Measurements from ENCODE around the gene F13A1. TPM values are rescaled to one million over a fixed set of nuclear protein-coding genes. Genes with fewer than 3 reads are reported as not detected.

The F13A1 gene
- polyA plus RNA-seq, 1 of the 3 experiments (the other 2 are of a cell fraction), result not detected

DNA sequence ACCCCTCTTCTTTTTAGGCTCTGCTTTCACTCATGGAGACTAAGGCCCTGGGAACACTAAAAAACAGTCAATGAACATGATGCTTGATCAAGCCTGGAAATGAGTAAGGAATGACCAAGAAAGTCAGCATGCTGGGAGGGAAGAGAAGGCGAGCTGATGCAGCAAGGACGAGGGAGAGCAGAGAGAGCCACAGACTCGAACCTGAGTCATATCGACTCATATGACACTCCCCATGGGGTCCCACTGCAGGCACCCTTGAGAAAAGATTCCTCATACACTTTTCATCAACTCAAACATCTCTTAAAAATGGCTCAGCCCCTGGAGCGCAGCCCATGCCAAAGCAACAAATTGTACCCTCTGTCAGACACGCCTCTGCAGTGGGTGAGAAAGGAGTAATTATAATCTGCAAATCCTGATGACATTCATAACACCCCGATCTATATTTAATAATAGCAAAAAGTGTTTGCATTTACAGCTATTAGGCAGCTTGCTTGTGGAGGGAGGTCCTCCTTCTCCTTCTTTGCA is 127.2 kb downstream of the F13A1 start:
- Histone ChIP-seq H3K27me3 (ENCODE audit: insufficient read depth) (no peaks in the 10 kb centered on the region), H3K27ac (ENCODE audit: low read depth in 2 of 2, low read length in 1 of 2) (no peak overlapping the region), H3K36me3 (replicated peaks in 1 of 2; ENCODE audit: control insufficient read depth in 1 of 2, insufficient read depth in 2 of 2, low read length in 1 of 2) (no peaks in the 10 kb centered on the region), H3K9me2 (no peaks in the 10 kb centered on the region), H3K79me2 (ENCODE audit: insufficient read depth) (no peaks in the 10 kb centered on the region), H3K4me3 (ENCODE audit: low read depth in 2 of 2, low read length in 1 of 2) (no peak overlapping the region), H3K9ac (no peak overlapping the region), H3F3A (replicated peaks; ENCODE audit: insufficient read depth) (no peaks in the 10 kb centered on the region), H3K9me3 (no peaks in the 10 kb centered on the region), H3K4me1 (ENCODE audit: control insufficient read depth in 1 of 2, insufficient read depth in 2 of 2, low read depth in 1 of 2, low read length in 1 of 2) (no peaks in the 10 kb centered on the region), H3K4me2 (no peak overlapping the region), H2AFZ (ENCODE audit: low read depth) (no peak overlapping the region), H4K20me1 (ENCODE audit: insufficient read depth) (no peaks in the 10 kb centered on the region)
- TF ChIP-seq TEAD4 (IDR thresholded peaks at IDR 0.05; ENCODE audit: borderline replicate concordance, insufficient read depth) (no peak), RAD21 (IDR thresholded peaks at IDR 0.05; ENCODE audit: low read length) (no peak), POLR2AphosphoS5 (IDR thresholded peaks at IDR 0.05; ENCODE audit: low read depth, low read length) (no peak), FOXM1 (IDR thresholded peaks at IDR 0.05; ENCODE audit: low read depth) (no peak), FOSL2 (IDR thresholded peaks at IDR 0.05; ENCODE audit: borderline replicate concordance, low read depth) (no peak), TAF1 (IDR thresholded peaks at IDR 0.05; ENCODE audit: borderline replicate concordance, low read depth, low read length) (no peak), IRF3 (IDR thresholded peaks at IDR 0.05; ENCODE audit: low read depth, low read length) (no peak), GABPA (IDR thresholded peaks at IDR 0.05; ENCODE audit: low read depth) (no peak), SIN3A (IDR thresholded peaks at IDR 0.05; ENCODE audit: borderline replicate concordance, low read depth, low read length) (no peak), FOXJ3 (CRISPR knock-in tag; IDR thresholded peaks at IDR 0.05) (no peak), REST (IDR thresholded peaks at IDR 0.05; ENCODE audit: low read depth, low read length) (no peak)
- TF ChIP-seq, protein P1, sequence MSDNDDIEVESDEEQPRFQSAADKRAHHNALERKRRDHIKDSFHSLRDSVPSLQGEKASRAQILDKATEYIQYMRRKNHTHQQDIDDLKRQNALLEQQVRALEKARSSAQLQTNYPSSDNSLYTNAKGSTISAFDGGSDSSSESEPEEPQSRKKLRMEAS (IDR thresholded peaks at IDR 0.05; ENCODE audit: low read depth), result no peak
- ChIA-PET CTCF (no interaction called here), POLR2A (no interaction called here)
- 8% methylated on average over 7 of the region's 7 CpGs for WGBS (ENCODE audit: low lambda C conversion rate)
- no peak for DNase-seq

GRCh38 chr6:6191909-6192308 is 128.6 kb downstream of the F13A1 start:
- 0% methylated on average over 1 of the region's 1 CpG for WGBS (ENCODE audit: low lambda C conversion rate)
- Histone ChIP-seq H3K27me3 (ENCODE audit: insufficient read depth) (no peaks in the 10 kb centered on the region), H3K27ac (ENCODE audit: low read depth in 2 of 2, low read length in 1 of 2) (no peak overlapping the region), H3K4me3 (ENCODE audit: low read depth in 2 of 2, low read length in 1 of 2) (no peak overlapping the region), H3K9me2 (no peaks in the 10 kb centered on the region), H3K9me3 (no peaks in the 10 kb centered on the region), H3F3A (replicated peaks; ENCODE audit: insufficient read depth) (no peaks in the 10 kb centered on the region), H3K36me3 (replicated peaks in 1 of 2; ENCODE audit: control insufficient read depth in 1 of 2, insufficient read depth in 2 of 2, low read length in 1 of 2) (no peaks in the 10 kb centered on the region), H3K79me2 (ENCODE audit: insufficient read depth) (no peaks in the 10 kb centered on the region), H2AFZ (ENCODE audit: low read depth) (no peak overlapping the region), H3K4me1 (ENCODE audit: control insufficient read depth in 1 of 2, insufficient read depth in 2 of 2, low read depth in 1 of 2, low read length in 1 of 2) (no peaks in the 10 kb centered on the region), H3K4me2 (no peak overlapping the region), H4K20me1 (ENCODE audit: insufficient read depth) (no peaks in the 10 kb centered on the region), H3K9ac (no peak overlapping the region)
- CTCF ChIA-PET, result no interaction called here
- POLR2A ChIA-PET, result interaction anchor here (0.7 kb wide), 1 partner anchor 566 kb away, joined by 3 read pairs; no protein-coding TSS in a partner anchor
- DNase-seq, result no peak
- no peak for TF ChIP-seq RXRA (IDR thresholded peaks at IDR 0.05; ENCODE audit: borderline replicate concordance, low read depth)

All from SK-N-SH (cell line).